ENCODE results near the gene RRP1B. TPM values are rescaled to one million over a fixed set of nuclear protein-coding genes. Genes with fewer than 3 reads are reported as not detected.
"Not testable (repeated sequence)": the region's sequence is repeated elsewhere in the genome, so short reads cannot be mapped to it uniquely, and the experiment has no call there.

RRP1B gene
- total and polyA plus RNA-seq, 2 experiments from 2014 or later: 13.6 to 15.0 TPM

DNA sequence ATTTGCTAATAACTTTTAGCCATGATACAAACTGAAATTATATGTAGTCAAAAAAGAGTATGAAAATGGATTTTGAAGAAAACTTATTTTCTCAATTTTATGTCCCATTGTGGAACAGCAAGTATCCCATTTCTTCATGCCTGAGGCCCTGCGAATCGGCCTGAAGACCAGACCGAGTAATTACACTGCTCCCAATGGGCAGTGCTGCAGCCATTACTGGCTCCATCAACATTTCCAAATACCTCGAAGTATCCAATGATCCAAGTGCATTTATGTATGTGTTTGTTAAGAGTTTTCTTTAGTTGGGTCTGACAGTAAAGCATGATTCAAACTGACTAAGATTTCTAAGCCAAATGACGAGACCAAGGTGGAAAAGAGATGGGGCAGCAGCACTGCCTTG is 44.5 kb upstream of the RRP1B start:
- Histone ChIP-seq H3K9me2 (ENCODE audit: insufficient read depth) (no peaks in the 10 kb centered on the region), H3K36me3 (ENCODE audit: low read depth) (no peaks in the 10 kb centered on the region), H4K20me1 (ENCODE audit: insufficient read depth) (no peaks in the 10 kb centered on the region), H3K4me1 (ENCODE audit: insufficient read depth) (no peaks in the 10 kb centered on the region), H3K4me3 (no peak overlapping the region), H3K27ac (no peak overlapping the region), H3K9me3 (ENCODE audit: low read depth) (no peaks in the 10 kb centered on the region), H3F3A (ENCODE audit: insufficient read depth) (no peaks in the 10 kb centered on the region), H3K79me2 (ENCODE audit: insufficient read depth) (no peaks in the 10 kb centered on the region), H2AFZ (no peak overlapping the region), H3K9ac (no peak overlapping the region), H3K4me2 (ENCODE audit: unreplicated experiment) (no peak overlapping the region), H3K27me3 (replicated peaks; ENCODE audit: insufficient read depth) (no peaks in the 10 kb centered on the region)
- WGBS, 2 experiments (ENCODE audit: low coverage in 1 of 2, low lambda C conversion rate in 2 of 2, missing lambda C conversion rate in 2 of 2): 87 to 95% methylated on average over 5 of the region's 5 CpGs
- in situ Hi-C loops (cut with MboI): no loop called here
- no peak for DNase-seq
- TF ChIP-seq EZH2phosphoT487 (IDR thresholded peaks at IDR 0.05; ENCODE audit: insufficient read depth, low read depth): no peak
- no peak for TF ChIP-seq EZH2 (IDR thresholded peaks at IDR 0.05; ENCODE audit: insufficient read depth, poor library complexity, severe bottlenecking)

DNA sequence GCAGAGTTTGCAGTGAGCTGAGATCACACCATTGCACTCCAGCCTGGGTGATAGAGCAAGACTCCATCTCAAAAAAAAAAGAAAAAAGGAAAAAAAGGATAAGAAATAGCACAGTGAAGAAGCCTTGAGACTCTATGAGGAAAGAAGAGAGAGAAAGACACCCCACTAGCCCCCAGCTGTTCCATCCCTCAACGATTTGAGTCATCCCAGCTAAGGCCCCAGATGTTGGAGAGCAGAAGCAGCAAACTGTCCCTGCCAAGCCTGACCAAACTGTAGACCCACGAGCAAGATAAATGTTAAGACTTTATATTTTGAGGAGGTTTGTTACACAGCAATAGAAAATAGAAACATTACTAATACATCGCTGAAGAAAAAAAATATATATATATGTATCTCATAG is 42.5 kb upstream of the RRP1B start:
- H3K9ac ChIP-seq; H3K4me3 ChIP-seq; H3K79me2 ChIP-seq (ENCODE audit: insufficient read depth); H3K4me2 ChIP-seq (ENCODE audit: unreplicated experiment); in situ Hi-C loops (cut with MboI); H3K27ac ChIP-seq; H3K4me1 ChIP-seq (ENCODE audit: insufficient read depth); H3K27me3 ChIP-seq (replicated peaks; ENCODE audit: insufficient read depth); H3F3A ChIP-seq (ENCODE audit: insufficient read depth); H3K9me2 ChIP-seq (ENCODE audit: insufficient read depth); H2AFZ ChIP-seq; H3K9me3 ChIP-seq (ENCODE audit: low read depth); H4K20me1 ChIP-seq (ENCODE audit: insufficient read depth); DNase-seq; H3K36me3 ChIP-seq (ENCODE audit: low read depth): not testable (repeated sequence)
- WGBS, 2 experiments (ENCODE audit: low coverage in 1 of 2, low lambda C conversion rate in 2 of 2, missing lambda C conversion rate in 2 of 2): 76 to 84% methylated on average over 3 of the region's 3 CpGs

DNA sequence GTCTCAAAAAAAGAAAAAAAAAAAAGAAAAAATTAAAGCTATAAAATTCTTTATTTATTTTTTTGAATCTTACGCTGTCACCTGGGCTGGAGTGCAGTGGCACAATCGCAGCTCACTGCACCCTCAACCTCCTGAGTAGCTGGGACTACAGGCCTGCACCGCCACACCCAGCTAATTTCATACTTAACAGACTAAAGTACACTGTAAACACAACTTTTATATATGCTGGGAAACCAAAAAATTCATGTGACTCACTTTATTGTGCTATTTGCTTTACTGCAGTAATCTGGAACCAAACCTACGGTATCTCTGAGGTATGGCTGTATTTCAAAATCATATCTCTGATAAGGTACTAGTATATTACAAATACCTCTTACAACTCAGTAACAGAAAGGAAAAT is 40.4 kb upstream of the RRP1B start:
- Histone ChIP-seq H3K4me2 (ENCODE audit: unreplicated experiment) (no peak overlapping the region), H3K9me3 (ENCODE audit: low read depth) (no peaks in the 10 kb centered on the region), H3K4me3 (no peak overlapping the region), H2AFZ (no peak overlapping the region), H3K27me3 (replicated peaks; ENCODE audit: insufficient read depth) (no peaks in the 10 kb centered on the region), H4K20me1 (ENCODE audit: insufficient read depth) (no peaks in the 10 kb centered on the region), H3K9ac (no peak overlapping the region), H3K79me2 (ENCODE audit: insufficient read depth) (no peaks in the 10 kb centered on the region), H3K36me3 (ENCODE audit: low read depth) (no peaks in the 10 kb centered on the region), H3F3A (ENCODE audit: insufficient read depth) (no peaks in the 10 kb centered on the region), H3K4me1 (ENCODE audit: insufficient read depth) (no peaks in the 10 kb centered on the region), H3K27ac (no peak overlapping the region), H3K9me2 (ENCODE audit: insufficient read depth) (no peaks in the 10 kb centered on the region)
- TF ChIP-seq EZH2 (IDR thresholded peaks at IDR 0.05; ENCODE audit: insufficient read depth, poor library complexity, severe bottlenecking) (no peak), EZH2phosphoT487 (IDR thresholded peaks at IDR 0.05; ENCODE audit: insufficient read depth, low read depth) (no peak)
- 94 to 97% methylated on average over 4 of the region's 4 CpGs for WGBS, 2 experiments (ENCODE audit: low coverage in 1 of 2, low lambda C conversion rate in 2 of 2, missing lambda C conversion rate in 2 of 2)
- no peak for DNase-seq
- in situ Hi-C loops (cut with MboI): no loop called here

DNA sequence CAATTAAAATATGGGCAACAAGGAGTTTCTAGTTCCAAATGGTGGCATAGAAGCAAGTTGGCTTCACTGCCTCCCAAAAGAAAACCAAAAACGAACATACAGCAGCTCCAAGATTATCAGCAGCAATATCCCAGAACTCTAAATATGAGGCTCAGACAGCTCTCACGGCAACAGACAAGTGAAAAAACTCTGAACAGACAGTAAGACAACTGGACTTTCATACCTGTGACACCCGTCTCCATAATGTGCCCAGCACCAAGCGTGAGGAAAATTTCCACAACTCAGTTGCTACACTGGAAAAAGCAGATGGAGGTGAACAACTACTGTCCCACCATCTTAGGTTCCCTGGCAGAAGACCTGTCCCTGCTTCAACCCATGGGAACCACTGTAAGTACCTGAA is 40.0 kb upstream of the RRP1B start:
- no peak overlapping the region for H3K27ac ChIP-seq
- H3K4me2 ChIP-seq (ENCODE audit: unreplicated experiment): no peak overlapping the region
- no peaks in the 10 kb centered on the region for H3K27me3 ChIP-seq (replicated peaks; ENCODE audit: insufficient read depth)
- no peaks in the 10 kb centered on the region for H3K4me1 ChIP-seq (ENCODE audit: insufficient read depth)
- no peaks in the 10 kb centered on the region for H3K9me2 ChIP-seq (ENCODE audit: insufficient read depth)
- no peak overlapping the region for H3K4me3 ChIP-seq
- 85 to 94% methylated on average over 4 of the region's 4 CpGs for WGBS, 2 experiments (ENCODE audit: low coverage in 1 of 2, low lambda C conversion rate in 2 of 2, missing lambda C conversion rate in 2 of 2)
- no peaks in the 10 kb centered on the region for H4K20me1 ChIP-seq (ENCODE audit: insufficient read depth)
- TF ChIP-seq EZH2 (IDR thresholded peaks at IDR 0.05; ENCODE audit: insufficient read depth, poor library complexity, severe bottlenecking) (no peak), EZH2phosphoT487 (IDR thresholded peaks at IDR 0.05; ENCODE audit: insufficient read depth, low read depth) (no peak)
- H3K36me3 ChIP-seq (ENCODE audit: low read depth): no peaks in the 10 kb centered on the region
- H3K9ac ChIP-seq: no peak overlapping the region
- in situ Hi-C loops (cut with MboI): no loop called here
- no peaks in the 10 kb centered on the region for H3K79me2 ChIP-seq (ENCODE audit: insufficient read depth)
- no peak for DNase-seq
- H3K9me3 ChIP-seq (ENCODE audit: low read depth): no peaks in the 10 kb centered on the region
- no peaks in the 10 kb centered on the region for H3F3A ChIP-seq (ENCODE audit: insufficient read depth)
- no peak overlapping the region for H2AFZ ChIP-seq

DNA sequence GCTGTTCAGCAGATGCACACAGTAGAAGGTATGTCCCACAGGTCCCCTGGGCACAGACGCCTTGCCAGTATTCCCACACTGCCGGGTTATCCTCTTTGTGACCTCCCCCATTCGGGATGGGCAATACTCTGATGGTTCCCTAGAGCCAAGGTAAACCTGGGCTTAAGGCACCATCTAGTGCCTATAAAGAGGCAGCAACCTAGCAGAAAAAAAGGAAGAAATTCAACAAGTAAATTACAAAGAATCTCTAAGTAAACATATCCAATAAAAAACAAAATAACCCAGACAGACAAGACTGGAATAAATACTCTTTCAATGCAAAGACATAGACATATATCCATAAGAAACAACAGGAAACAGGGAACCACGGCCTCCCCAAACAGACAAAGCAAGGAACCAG is 39.5 kb upstream of the RRP1B start:
- no peak overlapping the region for H3K9ac ChIP-seq
- H3K27me3 ChIP-seq (replicated peaks; ENCODE audit: insufficient read depth): no peaks in the 10 kb centered on the region
- H2AFZ ChIP-seq: no peak overlapping the region
- no peak for DNase-seq
- no peaks in the 10 kb centered on the region for H3K4me1 ChIP-seq (ENCODE audit: insufficient read depth)
- H3K4me3 ChIP-seq: no peak overlapping the region
- H3K9me2 ChIP-seq (ENCODE audit: insufficient read depth): no peaks in the 10 kb centered on the region
- TF ChIP-seq EZH2phosphoT487 (IDR thresholded peaks at IDR 0.05; ENCODE audit: insufficient read depth, low read depth): no peak
- TF ChIP-seq EZH2 (IDR thresholded peaks at IDR 0.05; ENCODE audit: insufficient read depth, poor library complexity, severe bottlenecking): no peak
- WGBS, 2 experiments (ENCODE audit: low coverage in 1 of 2, low lambda C conversion rate in 2 of 2, missing lambda C conversion rate in 2 of 2): 77 to 87% methylated on average over 4 of the region's 4 CpGs
- no peaks in the 10 kb centered on the region for H3F3A ChIP-seq (ENCODE audit: insufficient read depth)
- no peak overlapping the region for H3K27ac ChIP-seq
- no peaks in the 10 kb centered on the region for H3K36me3 ChIP-seq (ENCODE audit: low read depth)
- H3K9me3 ChIP-seq (ENCODE audit: low read depth): no peaks in the 10 kb centered on the region
- in situ Hi-C loops (cut with MboI): no loop called here
- no peak overlapping the region for H3K4me2 ChIP-seq (ENCODE audit: unreplicated experiment)
- H3K79me2 ChIP-seq (ENCODE audit: insufficient read depth): no peaks in the 10 kb centered on the region
- H4K20me1 ChIP-seq (ENCODE audit: insufficient read depth): no peaks in the 10 kb centered on the region
